Right cardiac atrium (tissue), 5 donors: ENCODE results near the gene PEAK1. TPM values are rescaled to one million over a fixed set of nuclear protein-coding genes. Genes with fewer than 3 reads are reported as not detected.

Experiments used
- ATAC-seq, 2 donors: fragments of 200-7000 bp; cut with Tn5 transposase; one replicate each; pipeline versions ENCODE4 v1.8.0 to v1.9.1; 2020; ENCODE audit warnings: moderate library complexity in 2 of 2, mild to moderate bottlenecking in 1 of 2
- DNase-seq, 3 donors: peaks; one replicate each; pipeline ENCODE4 v3.0.0-alpha.2; 2020
- H3K27ac ChIP-seq: one replicate; pipeline ENCODE4 v1.5.1; 2013; ENCODE audit warnings: mild to moderate bottlenecking, low read length, control low read depth, moderate library complexity
- H3K27me3 ChIP-seq: one replicate; pipeline ENCODE4 v1.6.1; 2013; ENCODE audit not compliant: control insufficient read depth, insufficient read depth
- H3K4me1 ChIP-seq: one replicate; pipeline ENCODE4 v1.6.1; 2013; ENCODE audit warnings: low read length; ENCODE audit not compliant: control insufficient read depth, insufficient read depth
- H3K4me3 ChIP-seq: one replicate; pipeline ENCODE4 v1.5.1; 2013; ENCODE audit warnings: low read length, control low read depth
- H3K9me3 ChIP-seq: one replicate; pipeline ENCODE4 v1.6.1; 2013; ENCODE audit warnings: low read length; ENCODE audit not compliant: control insufficient read depth
- WGBS: extraction: QIAGEN DNeasy Blood & Tissue Kit; methylation state at CpG from one replicate; pipeline ENCODE4 v1.1.7; 2013; 5-methylcytosine and 5-hydroxymethylcytosine counted together
- intact Hi-C, 4 donors: fragments of 100-400 bp; cut with DNase I; formaldehyde crosslinking; loops; one replicate each; pipeline versions ENCODE4 v1.11.0 to v1.14.0; 2022 to 2023
- polyA plus RNA-seq: library from polyadenylated mRNA; stranded (reverse); fragments of 200-250 nt; gene quantifications from one replicate; pipeline ENCODE4 v1.2.3, GENCODE V29; 2013
- total RNA-seq, 4 donors: library from RNA; stranded (reverse); fragmentation: NEBNext Ultra II Directional; extraction: Animal tissue kit (Norgen Biotek cat#: 25700); gene quantifications; one replicate each; pipeline ENCODE4 v1.2.1, GENCODE V29; 2021
- donor health status: healthy with polysubstance abuse.
- donor health status: DM: no; HTN: yes; CAD: no.
- donor health status: DM: no; HTN: no; CAD: no.
- donor health status: DM: no; HTN: yes; CAD: no; lungs with severe emphysema.
- donor health status: DM: yes; HTN: yes; CAD: no.

Gene PEAK1
- total and polyA plus RNA-seq, 5 donors, result 13.8 to 97.3 (median 89.4) TPM

- WGBS, result 98% methylated on average over 3 of the region's 3 CpGs
- no peaks in the 10 kb centered on the region for H3K27me3 ChIP-seq
- no peak overlapping the region for H3K4me3 ChIP-seq
- H3K27ac ChIP-seq, result no peak overlapping the region
- DNase-seq (no peak), ATAC-seq (no peak)
- intact Hi-C loops, result loop anchor here in 1 of 4 donors (10.0 kb wide), 1 partner anchor 48 kb away; no protein-coding TSS in a partner anchor
- no peaks in the 10 kb centered on the region for H3K9me3 ChIP-seq
- peaks cover 5% of the 10 kb centered on the region for H3K4me1 ChIP-seq
Measured at GRCh38 chr15:77356305-77356704, 63.6 kb downstream of the PEAK1 start.

GRCh38 chr15:77355321-77355720 lies 64.6 kb downstream of the PEAK1 start:
- over 99% methylated on average over 3 of the region's 3 CpGs for WGBS
- H3K4me3 ChIP-seq, result no peak overlapping the region
- no peaks in the 10 kb centered on the region for H3K27me3 ChIP-seq
- no peaks in the 10 kb centered on the region for H3K9me3 ChIP-seq
- intact Hi-C loops, result loop anchor here in 1 of 4 donors (10.0 kb wide), 1 partner anchor 49 kb away; no protein-coding TSS in a partner anchor
- H3K27ac ChIP-seq, result no peak overlapping the region
- no peak for ATAC-seq
- DNase-seq, result no peak
- H3K4me1 ChIP-seq, result peaks cover 5% of the 10 kb centered on the region

DNA sequence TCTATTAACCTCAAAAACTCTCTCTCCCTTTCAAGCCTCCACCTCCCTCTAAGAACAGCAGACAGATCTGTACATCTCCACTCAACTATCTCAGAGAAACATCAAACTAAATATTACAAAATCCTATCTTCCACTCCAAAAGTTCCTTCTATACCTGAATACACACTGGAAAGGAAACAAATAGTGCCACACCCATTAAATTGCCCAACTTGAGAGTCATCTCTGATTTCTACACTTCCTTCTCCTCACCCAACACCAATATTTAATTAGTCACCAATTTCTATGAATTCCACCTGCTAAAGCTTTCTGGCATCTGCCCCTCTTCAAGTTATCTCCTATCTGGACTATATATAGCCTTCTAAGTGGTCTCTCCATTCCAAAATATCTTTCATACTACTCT lies 65.8 kb downstream of the PEAK1 start:
- intact Hi-C loops, result loop anchor here in 1 of 4 donors (10.0 kb wide), 1 partner anchor 51 kb away; no protein-coding TSS in a partner anchor
- H3K4me3 ChIP-seq, result no peak overlapping the region
- ATAC-seq, result no peak
- no peak for DNase-seq
- H3K4me1 ChIP-seq, result peaks cover 5% of the 10 kb centered on the region
- H3K27me3 ChIP-seq, result no peaks in the 10 kb centered on the region
- no peaks in the 10 kb centered on the region for H3K9me3 ChIP-seq
- H3K27ac ChIP-seq, result no peak overlapping the region

DNA sequence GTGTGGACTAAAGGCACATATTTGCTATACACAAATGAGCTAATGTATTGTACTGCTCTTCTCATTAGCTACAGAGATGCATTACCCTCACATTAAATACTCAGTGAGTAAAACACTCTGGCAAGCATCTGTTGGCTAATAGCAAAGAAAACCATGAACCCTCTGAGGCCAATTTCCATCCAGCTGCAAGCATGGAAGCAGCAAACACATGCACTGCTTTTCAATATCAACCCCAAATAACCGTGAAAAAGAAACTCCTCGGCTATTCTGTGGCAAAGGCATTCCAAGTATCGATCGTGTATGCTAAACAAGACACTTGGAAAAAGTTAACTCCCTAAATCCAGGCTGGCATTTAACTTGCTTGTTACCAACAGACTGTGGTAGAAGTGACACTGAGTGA lies 67.0 kb downstream of the PEAK1 start:
- no peak for DNase-seq
- peaks cover 5% of the 10 kb centered on the region for H3K4me1 ChIP-seq
- no peaks in the 10 kb centered on the region for H3K27me3 ChIP-seq
- no peak for ATAC-seq
- WGBS, result 36% methylated on average over 4 of the region's 4 CpGs
- no peaks in the 10 kb centered on the region for H3K9me3 ChIP-seq
- H3K4me3 ChIP-seq, result no peak overlapping the region
- intact Hi-C loops, result loop anchor here in 1 of 4 donors (10.0 kb wide), 1 partner anchor 52 kb away; no protein-coding TSS in a partner anchor
- no peak overlapping the region for H3K27ac ChIP-seq

GRCh38 chr15:77350792-77351191 lies 69.1 kb downstream of the PEAK1 start:
- Histone ChIP-seq H3K27me3 (no peaks in the 10 kb centered on the region), H3K27ac (no peak overlapping the region), H3K4me1 (peaks cover 5% of the 10 kb centered on the region), H3K9me3 (no peaks in the 10 kb centered on the region), H3K4me3 (no peak overlapping the region)
- intact Hi-C loops, result loop anchor here in 1 of 4 donors (10.0 kb wide), 1 partner anchor 54 kb away; no protein-coding TSS in a partner anchor
- 99% methylated on average over 1 of the region's 1 CpG for WGBS
- DNase-seq (no peak), ATAC-seq (no peak)

DNA sequence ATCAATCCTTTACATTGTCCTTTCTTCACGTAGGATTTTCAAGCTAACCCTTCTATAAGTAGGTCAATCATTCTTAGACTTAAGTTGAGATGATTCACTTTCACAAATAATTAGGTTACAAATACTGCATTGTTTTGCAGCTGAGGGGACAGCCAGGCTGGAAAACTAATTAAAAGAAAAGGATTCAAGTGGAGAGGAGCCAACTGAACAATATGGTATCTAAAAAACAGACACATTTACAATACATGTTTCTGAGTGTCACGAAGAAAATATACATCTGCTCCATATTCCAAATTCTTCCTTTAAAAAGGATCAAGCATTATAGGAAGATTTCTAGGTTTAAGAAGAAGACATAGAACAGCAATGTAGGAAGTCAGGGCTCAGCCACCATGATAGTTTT lies 70.2 kb downstream of the PEAK1 start:
- Histone ChIP-seq H3K4me3 (no peak overlapping the region), H3K27me3 (no peaks in the 10 kb centered on the region), H3K4me1 (peaks cover 5% of the 10 kb centered on the region), H3K9me3 (no peaks in the 10 kb centered on the region), H3K27ac (no peak overlapping the region)
- DNase-seq, result no peak
- intact Hi-C loops, result loop anchor here in 1 of 4 donors (10.0 kb wide), 1 partner anchor 55 kb away; no protein-coding TSS in a partner anchor
- 60% methylated on average over 2 of the region's 2 CpGs for WGBS
- ATAC-seq, result no peak

GRCh38 chr15:77348511-77348910 lies 71.4 kb downstream of the PEAK1 start:
- Histone ChIP-seq H3K9me3 (no peaks in the 10 kb centered on the region), H3K27ac (no peak overlapping the region), H3K4me3 (no peak overlapping the region), H3K27me3 (no peaks in the 10 kb centered on the region), H3K4me1 (peaks cover 5% of the 10 kb centered on the region)
- WGBS, result 94% methylated on average over 4 of the region's 4 CpGs
- intact Hi-C loops, result no loop called here
- ATAC-seq (no peak), DNase-seq (no peak)

- ATAC-seq (peak in 1 of 2 donors; percentile 57), DNase-seq (no peak)
- H3K4me3 ChIP-seq, result no peak overlapping the region
- no peaks in the 10 kb centered on the region for H3K27me3 ChIP-seq
- intact Hi-C loops, result no loop called here
- no peak overlapping the region for H3K27ac ChIP-seq
- H3K9me3 ChIP-seq, result no peaks in the 10 kb centered on the region
- peaks cover 4% of the 10 kb centered on the region for H3K4me1 ChIP-seq
- WGBS, result 29% methylated on average over 4 of the region's 4 CpGs
Measured at GRCh38 chr15:77347197-77347596, 72.7 kb downstream of the PEAK1 start.

GRCh38 chr15:77346245-77347036 lies 73.5 kb downstream of the PEAK1 start:
- ATAC-seq, result no peak
- no peaks in the 10 kb centered on the region for H3K27me3 ChIP-seq
- no peak overlapping the region for H3K4me3 ChIP-seq
- 78% methylated on average over 4 of the region's 4 CpGs for WGBS
- H3K9me3 ChIP-seq, result no peaks in the 10 kb centered on the region
- intact Hi-C loops, result no loop called here
- no peak for DNase-seq
- peaks cover 2% of the 10 kb centered on the region for H3K4me1 ChIP-seq
- H3K27ac ChIP-seq, result no peak overlapping the region

- Histone ChIP-seq H3K9me3 (no peaks in the 10 kb centered on the region), H3K4me1 (peaks cover 2% of the 10 kb centered on the region), H3K27ac (no peak overlapping the region), H3K4me3 (no peak overlapping the region), H3K27me3 (no peaks in the 10 kb centered on the region)
- ATAC-seq, result no peak
- intact Hi-C loops, result no loop called here
- DNase-seq, result no peak
- WGBS, result 48% methylated on average over 3 of the region's 3 CpGs
Measured at GRCh38 chr15:77342807-77343206, 77.1 kb downstream of the PEAK1 start.

GRCh38 chr15:77340245-77340644 lies 79.7 kb downstream of the PEAK1 start:
- ATAC-seq (no peak), DNase-seq (no peak)
- no peak overlapping the region for H3K27ac ChIP-seq
- H3K4me3 ChIP-seq, result no peak overlapping the region
- no peaks in the 10 kb centered on the region for H3K27me3 ChIP-seq
- no peaks in the 10 kb centered on the region for H3K9me3 ChIP-seq
- H3K4me1 ChIP-seq, result peaks cover 6% of the 10 kb centered on the region
- 96% methylated on average over 3 of the region's 3 CpGs for WGBS
- intact Hi-C loops, result no loop called here
